ENCODE measurements around the gene TPPP.
"Not testable (repeated sequence)": the region's sequence is repeated elsewhere in the genome, so short reads cannot be mapped to it uniquely, and the experiment has no call there.

The TPPP gene

DNA sequence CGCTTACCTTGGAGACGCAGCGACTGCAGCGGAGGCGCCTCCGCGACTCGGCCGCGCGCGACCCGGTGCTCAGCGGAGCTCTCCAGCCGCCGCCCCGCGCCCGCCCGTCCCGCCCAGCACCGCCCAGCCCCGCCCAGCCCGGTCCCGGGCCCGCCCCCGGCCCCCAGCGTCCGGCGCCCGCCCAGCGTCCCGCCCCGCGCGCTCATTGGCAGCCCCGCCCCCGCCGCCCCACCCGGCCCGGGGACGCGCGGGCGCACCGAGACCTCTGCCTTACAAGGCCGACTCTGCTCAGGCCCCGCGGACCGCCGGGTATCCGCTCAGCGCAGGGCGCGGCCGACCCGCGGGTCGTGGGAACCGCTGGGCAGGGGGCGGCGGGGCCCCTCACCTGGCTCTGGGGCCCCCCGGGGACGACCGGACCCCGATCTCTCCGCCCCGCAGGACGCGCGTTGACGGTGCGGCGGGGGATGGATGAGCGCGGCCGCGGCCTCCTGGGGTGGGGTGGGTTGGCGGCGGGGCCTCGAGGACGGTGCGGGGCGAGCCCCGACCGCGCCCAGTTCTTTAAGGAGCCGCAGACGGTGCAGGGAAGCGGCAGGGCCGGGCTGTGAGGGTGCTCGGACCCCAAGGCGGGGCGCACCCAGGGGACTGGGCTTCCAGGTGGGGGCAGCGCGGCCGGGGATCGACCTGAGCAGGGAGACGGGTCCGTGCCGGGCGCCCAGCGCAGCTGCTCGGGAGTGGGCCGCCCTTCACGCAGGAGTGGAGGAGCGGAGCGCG lies at the start of gene TPPP:
Gene TPPP (minus strand): TSS at position 82 of the 771 bp plus-strand sequence. CDS start 15,292 bp downstream, outside the sequence.
- DNase-seq (ENCODE audit: low read depth), result peak; percentile 32

DNA sequence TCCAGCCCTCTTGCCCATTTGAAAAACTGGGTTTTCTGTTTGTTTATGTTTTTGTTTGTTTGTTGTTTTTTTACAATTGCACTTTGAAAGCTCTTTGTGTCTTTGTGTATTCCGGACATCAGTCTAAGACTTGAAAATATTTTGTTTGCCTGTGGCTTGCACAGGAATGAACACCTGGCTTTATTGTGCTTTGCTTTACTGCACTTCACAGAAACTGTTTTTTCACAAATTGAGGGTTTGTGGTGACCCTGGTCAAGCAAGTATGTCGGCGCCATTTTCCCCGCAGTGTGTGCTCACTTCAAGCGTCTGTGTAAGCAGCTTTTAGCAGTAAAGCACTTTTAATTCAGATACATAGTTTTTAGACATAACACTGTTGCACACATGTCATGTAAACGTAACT lies 49.1 kb upstream of the TPPP start:
- DNase-seq (ENCODE audit: low read depth), result not testable (repeated sequence)

DNA sequence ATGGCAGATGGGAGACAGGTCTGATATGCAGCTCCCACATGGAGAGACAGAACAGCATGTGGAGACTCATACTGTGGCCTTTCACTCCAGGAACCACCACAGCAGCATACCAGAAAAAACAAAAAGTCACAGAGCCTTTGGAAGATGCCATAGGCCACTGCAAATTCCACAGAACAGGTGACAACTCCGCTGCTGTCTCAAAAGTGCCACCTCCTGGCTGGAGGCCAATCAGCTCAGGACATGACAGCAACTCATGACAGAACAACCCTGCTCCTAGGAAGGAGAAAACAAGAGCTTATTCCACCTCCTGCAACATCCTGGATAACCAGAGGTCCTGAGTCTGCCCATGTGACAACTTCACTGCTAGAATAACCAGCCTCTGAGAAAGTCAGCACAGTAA lies 41.0 kb upstream of the TPPP start:
- not testable (repeated sequence) for DNase-seq (ENCODE audit: low read depth)

DNA sequence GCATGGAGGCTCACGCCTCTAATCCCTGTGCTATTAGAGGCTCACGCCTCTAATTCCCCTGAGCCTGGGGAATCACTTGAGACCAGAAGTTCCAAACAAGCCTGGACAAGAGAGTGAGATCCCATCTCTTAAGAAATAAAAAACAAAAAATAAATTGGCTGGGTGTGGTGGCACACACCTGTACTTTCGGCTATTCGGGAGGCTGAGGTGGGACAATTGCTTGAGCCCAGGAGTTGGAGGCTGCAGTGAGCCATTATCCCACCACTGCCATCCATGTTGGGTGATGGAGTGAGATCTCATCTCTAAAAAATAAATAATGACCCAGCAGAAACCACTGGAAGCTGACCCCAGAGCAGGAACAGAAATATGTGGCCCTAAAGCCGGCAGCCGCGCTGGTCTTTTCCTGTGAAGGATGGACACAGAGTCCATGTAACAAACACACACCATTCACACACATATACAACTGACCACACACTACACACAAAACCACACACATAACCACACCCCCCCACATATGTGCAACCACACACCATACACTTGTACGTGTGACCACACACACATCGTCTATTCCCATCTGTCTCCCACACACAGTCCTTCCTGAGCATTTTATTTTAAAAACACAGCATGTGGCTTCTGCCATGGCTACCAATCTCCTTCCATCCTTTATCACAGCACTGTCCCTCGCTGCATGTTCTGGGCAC lies 39.8 kb upstream of the TPPP start:
- DNase-seq (ENCODE audit: low read depth), result not testable (repeated sequence)

DNA sequence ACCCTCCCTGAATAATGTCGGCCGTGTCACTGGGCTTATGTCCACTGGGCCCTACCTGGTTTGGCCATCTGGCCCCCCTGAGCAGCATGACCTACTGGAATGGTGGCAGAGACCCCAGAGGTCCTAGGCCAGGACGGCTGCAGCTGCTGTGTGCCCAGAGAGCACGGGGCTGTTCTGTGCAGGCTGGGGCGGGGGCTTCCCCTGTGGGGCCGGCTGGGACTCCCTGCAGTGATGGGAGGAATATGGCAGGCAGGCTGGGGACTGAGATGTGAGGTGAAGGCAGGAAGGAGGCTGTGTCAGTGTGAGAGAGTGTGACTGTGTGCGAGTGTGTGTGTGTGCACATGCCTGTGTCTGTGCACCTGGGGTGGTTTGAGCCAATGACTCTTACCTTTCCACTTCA lies 36.1 kb upstream of the TPPP start:
- DNase-seq (ENCODE audit: low read depth), result not testable (repeated sequence)

DNA sequence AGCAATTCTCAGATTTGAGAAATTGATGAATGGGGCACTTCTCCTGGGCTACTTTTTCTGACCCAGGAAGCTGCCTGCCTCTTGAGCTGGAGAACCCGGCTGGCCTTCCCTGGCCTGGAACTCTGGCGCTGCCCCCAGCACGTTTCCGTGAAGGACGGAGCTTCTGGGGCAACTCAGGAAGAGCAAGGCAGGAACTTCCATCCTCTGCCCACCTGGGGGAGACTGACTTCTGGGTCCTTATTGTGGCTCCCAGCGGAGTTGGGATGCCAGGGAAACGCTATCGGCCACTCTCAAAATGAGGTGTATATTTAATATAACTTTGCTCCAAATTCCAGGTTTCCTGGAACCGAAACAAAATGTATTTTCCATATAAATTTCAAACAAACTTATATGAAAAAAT lies 33.9 kb upstream of the TPPP start:
- DNase-seq (ENCODE audit: low read depth), result peak; percentile 3

DNA sequence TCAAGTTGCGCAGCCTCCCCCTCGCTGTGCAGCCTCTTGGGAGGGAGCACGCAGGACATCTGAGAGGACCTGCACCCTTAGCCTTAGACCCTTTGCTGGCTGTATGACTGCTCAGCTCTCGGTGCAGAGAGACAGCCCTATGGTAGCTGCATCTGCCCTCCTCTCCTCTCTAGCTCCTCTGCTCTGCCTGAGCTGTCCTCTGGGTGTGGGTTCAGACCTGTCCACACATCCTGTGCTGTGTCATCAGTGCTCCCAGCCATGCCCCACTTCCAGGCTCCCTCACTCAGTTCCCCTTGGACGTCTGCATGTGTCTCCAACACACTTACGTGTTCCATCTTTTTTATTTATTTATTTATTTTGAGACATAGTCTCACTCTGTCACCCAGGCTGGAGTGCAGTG lies 30.7 kb upstream of the TPPP start:
- not testable (repeated sequence) for DNase-seq (ENCODE audit: low read depth)

DNA sequence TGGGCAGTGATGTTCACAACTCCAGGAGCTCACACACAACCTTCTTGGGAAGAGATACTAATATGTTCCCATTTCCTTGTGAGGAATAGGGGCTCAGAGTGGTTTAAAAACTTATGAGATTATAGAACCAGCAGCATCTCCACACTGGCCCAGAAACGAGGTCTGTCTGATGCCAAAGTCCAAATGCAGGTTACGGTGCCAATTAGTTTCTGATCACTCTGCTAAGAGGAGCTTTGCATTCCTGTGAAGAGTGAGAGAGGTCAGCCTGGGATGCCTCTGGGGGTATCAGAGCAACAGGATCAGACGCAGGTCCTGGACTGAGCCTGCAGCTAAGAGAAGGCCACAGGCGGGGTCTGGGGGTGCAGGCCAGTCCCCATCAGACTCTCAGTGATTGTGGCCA lies 30.2 kb upstream of the TPPP start:
- not testable (repeated sequence) for DNase-seq (ENCODE audit: low read depth)

DNA sequence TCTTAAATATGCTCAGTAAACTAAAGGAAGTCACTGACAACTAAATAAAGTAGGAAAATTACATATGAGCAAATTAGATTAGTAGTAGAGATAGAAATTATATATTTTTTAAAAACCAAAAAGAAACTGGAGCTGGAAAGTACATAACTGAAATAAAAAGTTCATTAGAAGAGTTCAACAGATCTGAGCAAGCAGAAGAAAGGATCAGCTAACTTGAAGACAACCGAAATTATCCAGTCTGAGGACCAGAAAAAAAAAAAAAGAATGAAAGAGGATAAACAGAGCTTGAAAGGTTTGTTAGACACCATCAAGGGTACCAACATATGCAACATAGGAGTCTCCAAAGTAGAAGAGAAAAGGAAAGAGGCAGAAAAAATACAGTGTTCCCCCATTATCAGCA lies 26.2 kb upstream of the TPPP start:
- not testable (repeated sequence) for DNase-seq (ENCODE audit: low read depth)

DNA sequence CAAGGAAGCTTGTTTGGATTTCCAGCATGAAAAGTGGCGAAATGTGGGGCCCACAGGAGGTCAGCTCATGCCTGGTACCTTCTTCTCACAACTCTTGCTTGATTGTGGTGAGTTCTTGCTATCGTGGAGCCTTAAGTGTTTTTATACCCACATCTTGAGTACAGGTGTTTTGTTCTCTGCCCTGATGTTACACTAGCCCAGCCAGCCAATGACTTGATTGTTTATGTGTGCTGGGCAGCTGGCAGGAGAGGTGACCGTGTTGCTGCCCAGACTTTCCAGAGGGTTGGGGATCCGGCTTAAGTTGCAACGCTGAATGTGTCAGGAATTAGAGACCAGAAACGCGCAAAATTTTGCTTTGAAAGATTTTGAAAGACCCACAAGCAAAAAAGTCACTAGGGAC lies 24.0 kb upstream of the TPPP start:
- DNase-seq (ENCODE audit: low read depth), result peak; percentile 6

DNA sequence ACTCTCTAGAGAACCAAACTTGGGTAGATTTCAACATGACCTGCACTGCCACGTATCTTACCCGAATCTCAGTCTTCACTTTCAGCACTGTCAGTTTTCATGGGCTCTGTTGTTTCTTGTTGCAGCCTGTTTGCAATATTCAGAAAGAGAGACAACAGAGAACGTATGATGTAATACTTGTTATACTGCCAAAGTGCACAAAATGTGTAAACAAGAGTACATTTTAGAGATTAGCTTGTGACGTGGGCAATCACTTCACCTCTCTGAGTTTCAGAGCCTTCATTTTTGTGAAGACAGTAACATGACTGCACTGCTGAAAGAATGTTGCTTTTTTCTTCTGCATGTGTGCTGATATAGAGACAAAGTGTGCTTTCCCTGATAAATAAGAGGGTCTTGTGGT lies 23.6 kb upstream of the TPPP start:
- DNase-seq (ENCODE audit: low read depth), result peak; percentile 75

DNA sequence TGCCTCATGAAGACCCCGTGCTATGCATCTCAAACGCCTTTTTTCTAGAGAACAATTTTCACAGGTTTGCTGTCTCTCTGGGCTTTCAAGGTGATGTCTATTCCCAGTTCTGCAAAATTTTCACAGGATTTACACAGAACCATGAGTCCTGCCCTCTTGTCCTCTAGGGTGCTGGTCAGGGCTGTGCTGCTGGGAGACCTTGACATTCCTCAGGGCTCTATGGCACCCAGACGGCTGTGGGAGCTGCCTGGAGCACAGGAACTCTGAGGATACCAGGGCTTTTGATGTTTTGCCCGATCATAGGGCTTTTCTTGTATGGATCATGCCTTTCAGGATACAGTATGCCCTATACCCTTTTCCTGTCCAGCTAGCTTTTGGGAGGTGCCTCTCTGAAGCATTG lies 22.5 kb upstream of the TPPP start:
- not testable (repeated sequence) for DNase-seq (ENCODE audit: low read depth)

DNA sequence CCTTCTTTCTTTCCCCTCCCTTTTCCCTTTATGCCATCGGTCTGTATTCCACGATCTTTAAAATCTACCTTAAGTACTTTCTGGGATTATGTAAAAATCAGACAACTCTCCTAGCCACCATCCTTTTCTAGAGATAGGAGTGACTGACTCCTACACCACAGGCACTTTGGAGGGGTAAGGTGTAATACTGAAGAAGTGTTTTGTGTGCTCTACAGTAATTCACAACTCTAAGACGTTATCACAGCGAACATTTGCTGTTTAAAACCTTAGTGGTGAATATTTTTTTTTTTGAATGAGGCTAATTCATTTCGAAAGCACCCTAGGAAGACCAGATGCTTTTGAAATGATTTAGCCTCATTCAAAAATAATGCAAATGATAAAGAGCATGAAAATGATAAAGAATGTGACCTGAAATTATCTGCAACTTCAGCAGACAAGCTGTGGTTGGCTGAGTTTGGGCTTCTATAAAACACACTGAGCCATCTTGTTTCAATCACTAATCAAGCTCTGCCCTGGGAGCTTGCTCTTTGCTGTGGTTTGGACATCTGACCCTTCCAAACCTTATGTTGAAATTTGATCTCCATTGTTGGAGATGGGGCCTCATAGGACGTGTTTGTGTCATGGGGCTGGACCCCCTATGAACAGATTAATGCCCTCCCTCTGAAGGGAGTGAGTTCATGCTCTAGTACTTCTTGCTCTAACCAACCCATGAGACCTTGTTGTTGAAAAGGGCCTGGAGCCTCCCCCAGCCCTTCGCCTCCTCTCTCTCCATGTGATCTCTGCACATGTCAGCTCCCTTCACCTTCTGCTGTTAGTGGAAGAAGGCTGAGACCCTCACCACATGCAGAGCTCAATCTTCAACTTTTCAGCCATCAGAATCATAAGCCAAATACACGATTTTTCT lies 21.3 kb upstream of the TPPP start:
- DNase-seq (ENCODE audit: low read depth), result peak; percentile 38

DNA sequence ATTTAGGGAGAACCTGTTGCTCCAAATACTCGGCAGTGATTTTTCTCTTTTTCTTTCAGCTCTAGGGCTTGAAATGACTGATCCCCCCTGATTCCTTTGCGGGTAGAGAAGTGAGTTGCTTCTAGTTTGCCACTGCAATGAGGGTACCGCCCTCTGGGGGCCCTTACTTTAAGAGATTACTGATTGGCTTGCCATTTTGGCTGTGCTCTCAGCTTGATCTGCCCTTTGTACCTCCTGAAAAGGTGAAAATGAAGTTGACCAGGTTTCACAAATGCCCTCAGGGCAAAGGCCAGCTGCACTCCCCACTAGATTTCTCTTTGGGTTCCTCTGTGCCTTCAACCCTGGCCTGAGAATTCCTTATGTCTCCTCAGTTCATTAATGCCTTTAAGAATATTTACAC lies 20.5 kb upstream of the TPPP start:
- DNase-seq (ENCODE audit: low read depth), result not testable (repeated sequence)

DNA sequence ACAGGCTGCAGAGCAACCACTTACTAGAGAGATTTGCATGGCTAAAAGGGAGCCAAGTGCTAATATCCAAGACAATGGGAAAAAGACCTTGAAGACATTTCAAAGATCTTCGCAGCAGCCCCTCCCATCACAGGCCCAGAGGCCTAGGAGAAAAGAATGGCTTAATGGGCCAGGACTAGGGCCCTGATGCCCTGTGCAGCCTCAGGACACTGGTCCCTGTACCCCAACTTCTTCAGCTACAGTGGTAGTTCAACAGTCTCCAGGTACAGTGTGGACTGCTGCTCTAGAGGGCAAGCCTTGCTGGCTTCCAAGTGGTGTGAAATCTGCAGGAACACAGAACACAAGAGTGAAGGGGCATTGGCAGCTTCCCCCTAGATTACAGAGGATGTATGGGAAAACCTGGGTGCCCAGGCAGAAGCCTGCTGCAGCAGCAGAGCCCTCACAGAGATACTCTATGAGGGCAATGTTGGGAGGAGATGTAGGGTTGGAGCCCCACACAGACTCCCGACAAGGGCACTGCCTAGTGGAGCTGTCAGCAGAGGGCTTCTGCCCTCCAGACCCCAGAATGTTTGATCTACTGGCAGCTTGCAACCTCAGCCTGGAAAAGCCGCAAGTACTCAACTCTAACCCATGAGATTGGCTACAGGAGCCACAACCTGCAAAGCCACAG lies 15.8 kb upstream of the TPPP start:
- DNase-seq (ENCODE audit: low read depth), result not testable (repeated sequence)

DNA sequence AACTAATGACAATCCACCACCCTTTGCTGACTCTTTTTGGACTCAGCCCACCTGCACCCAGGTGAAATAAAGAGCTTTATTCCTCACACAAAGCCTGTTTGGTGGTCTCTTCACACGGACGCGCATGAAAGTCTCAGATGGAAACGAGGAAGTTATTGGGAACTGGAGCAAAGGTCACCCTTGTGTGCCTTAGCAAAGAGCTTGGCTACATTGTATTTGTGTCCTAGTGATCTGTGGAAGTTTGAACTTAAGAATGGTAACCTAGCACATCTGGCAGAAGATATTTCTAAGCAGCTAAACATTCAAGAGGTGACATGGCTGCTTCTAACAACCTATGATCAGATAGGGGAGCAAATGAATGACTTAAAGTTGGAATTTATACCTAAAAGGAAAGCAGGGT lies 15.2 kb upstream of the TPPP start:
- not testable (repeated sequence) for DNase-seq (ENCODE audit: low read depth)

DNA sequence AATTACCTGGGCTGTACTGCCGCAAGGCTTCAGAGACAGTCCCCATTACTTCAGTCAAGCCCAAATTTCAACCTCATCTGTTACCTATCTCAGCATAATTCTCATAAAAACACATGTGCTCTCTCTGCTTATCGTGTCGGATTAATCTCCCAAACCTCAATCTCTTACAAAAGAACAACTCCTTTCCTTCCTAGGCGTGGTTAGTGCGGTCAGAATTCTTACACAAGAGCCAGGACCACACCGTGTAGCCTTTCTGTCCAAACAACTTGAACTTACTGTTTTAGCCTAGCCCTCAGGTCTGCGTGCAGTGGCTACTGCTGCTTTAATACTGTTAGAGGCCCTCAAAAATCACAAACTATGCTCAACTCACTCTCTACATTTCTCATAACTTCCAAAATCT lies 13.0 kb upstream of the TPPP start:
- DNase-seq (ENCODE audit: low read depth), result peak; percentile 35

DNA sequence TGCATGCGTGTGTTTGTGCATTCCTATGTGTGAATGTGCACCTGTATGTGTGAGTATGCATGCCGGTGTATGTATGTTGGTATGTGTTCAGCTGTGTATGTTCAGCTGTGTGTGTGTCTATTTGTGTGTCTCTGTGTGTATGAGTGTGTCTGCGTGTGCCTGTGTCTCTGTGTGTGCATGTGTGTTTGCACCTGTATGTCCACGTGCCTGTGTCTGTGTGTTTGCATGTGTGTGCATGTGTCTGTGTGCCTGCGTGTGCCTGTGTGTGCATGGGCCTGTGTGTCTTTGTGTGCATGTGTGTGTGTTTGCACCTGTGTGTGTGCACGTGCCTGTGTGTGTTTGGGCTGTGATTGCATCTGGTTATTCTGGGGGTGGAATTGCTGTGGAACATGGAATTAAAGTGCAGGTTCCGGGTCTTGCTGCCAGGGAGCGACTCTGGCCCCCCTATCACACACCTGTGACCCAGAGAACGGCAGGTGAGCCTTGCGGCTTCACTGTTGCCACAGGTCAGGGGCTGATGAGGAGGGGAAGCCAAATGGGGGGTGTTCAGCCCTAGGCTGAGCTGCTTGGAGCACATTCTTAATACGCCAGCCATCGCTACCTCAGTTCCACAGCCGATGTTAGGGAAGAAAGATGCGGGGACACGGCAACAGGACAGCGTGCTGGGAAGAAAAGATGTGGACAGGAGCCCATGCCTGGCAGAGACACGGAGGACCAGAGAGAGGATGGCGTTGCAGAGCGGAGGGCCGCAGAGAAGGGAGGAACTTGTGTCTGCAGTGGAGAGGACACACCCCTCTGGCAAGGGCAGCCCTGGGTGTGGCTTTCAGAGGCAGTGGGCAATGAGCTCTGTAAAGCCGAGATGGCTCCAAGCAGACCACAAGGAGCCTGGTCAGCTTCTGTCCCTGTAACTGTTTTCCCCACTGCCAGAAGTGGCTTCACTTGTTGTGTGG lies 3.9 kb upstream of the TPPP start:
- not testable (repeated sequence) for DNase-seq (ENCODE audit: low read depth)

DNA sequence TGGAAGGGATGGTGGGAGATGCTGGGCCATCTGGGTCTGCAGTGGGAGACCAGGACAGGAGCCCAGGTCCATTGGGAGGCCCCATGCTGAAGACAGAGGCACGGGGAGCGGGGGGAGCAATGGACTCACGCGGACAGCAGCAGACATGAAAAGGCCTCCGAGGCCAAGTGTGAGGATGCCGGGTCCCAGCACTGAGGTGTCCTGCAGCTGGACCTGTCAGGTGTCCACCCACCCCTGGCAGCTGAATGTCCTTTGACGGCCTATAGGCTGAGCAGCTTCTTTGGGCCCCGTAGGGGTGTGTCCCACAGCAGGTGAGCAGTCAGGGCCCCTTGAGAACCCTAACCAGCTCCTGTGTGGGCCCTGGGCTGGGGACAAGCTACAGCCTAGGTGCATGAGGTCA lies 3.0 kb upstream of the TPPP start:
- DNase-seq (ENCODE audit: low read depth), result not testable (repeated sequence)

DNA sequence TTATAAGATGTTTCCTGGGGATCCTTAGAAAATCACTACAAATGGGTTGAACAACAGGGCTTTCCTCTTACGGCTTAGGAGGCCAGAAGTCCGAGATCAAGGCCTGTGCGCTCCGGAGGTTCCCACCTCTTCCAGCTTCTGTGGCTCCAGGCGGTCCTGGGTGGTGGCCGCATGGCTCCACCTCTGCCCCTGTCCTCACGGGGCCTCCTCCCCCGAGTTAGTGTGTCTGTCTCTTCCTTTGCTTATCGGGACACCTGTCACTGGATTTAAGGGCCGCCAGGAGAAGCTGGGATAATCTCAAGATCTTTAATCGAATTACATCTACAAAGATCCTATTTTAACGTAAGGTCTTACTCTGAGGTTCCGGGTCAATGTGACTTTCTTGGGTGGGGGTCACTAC lies 2.3 kb upstream of the TPPP start:
- DNase-seq (ENCODE audit: low read depth), result not testable (repeated sequence)

DNA sequence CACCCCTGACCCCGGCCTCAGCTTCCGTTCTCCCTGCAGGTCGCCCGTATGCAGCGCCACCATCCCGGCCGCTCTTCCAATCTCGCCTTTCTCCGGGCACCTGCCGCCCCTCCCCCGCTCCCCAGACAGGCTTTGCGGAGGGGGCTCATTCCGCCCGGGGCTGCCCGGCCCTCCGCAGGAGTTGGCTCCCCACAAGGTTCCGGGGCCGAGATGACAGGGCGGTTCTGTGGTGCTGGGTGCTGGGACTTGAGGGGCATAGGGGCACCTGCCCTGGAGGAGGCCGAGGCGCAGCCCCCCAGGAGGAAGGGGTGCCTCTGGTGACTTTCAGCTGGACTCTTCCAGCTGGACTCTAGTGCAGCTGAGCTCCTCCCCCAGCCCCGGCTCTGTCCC lies 885 bp upstream of the TPPP start:
- DNase-seq (ENCODE audit: low read depth), result not testable (repeated sequence)
